Panc1 (cell line): Measurements from ENCODE around the gene KCTD15. TPM values are rescaled to one million over a fixed set of nuclear protein-coding genes. Genes with fewer than 3 reads are reported as not detected.

Experiments
- ATAC-seq: fragments of 200-7000 bp; cut with Tn5 transposase; 2 replicates; pipeline ENCODE4 v1.9.1; 2020; ENCODE audit warnings: mild to moderate bottlenecking, moderate library complexity
- BruUV-seq: library from RNA; stranded (reverse); fragments of 400-500 nt; replicated peaks from 2 replicates; lab custom pipeline; 2021; lab: Mats Ljungman, UMichigan
- CTCF ChIA-PET: fragments of 300-600 bp; sonication (Branson Sonifier 250); formaldehyde crosslinking; loops from one replicate; lab custom pipeline; 2022; ENCODE audit warnings: antibody characterized with exemption; lab: Charles Lee
- POLR2A ChIA-PET: fragments of 300-600 bp; sonication (Branson Sonifier 250); formaldehyde crosslinking; loops from one replicate; lab custom pipeline; 2022; ENCODE audit warnings: antibody characterized with exemption; lab: Charles Lee
- DNase-seq: peaks from one replicate; pipeline ENCODE4 v3.0.0-alpha.2; 2010; ENCODE audit warnings: low read depth, low spot score
- H3K27ac ChIP-seq: 2 replicates; pipeline ENCODE4 v1.5.1; 2011; ENCODE audit warnings: mild to moderate bottlenecking, low read length, inconsistent platforms
- H3K27me3 ChIP-seq: fragments of 200-500 bp; sonication (Bioruptor generic); 2 replicates; pipeline ENCODE4 v1.6.0; 2014; ENCODE audit warnings: low read length, inconsistent platforms; ENCODE audit not compliant: control insufficient read depth, insufficient read depth
- H3K36me3 ChIP-seq: fragments of 200-500 bp; sonication (Bioruptor generic); 2 replicates; pipeline ENCODE4 v1.5.1; 2014; ENCODE audit warnings: inconsistent platforms, mild to moderate bottlenecking, low read length, moderate library complexity; ENCODE audit not compliant: control insufficient read depth, insufficient read depth
- H3K4me1 ChIP-seq: 2 replicates; pipeline ENCODE4 v1.5.1; 2011; ENCODE audit warnings: inconsistent platforms, mild to moderate bottlenecking, low read length, moderate library complexity; ENCODE audit not compliant: control insufficient read depth, insufficient read depth
- H3K4me3 ChIP-seq, 2 experiments: 2 replicates each; pipeline ENCODE4 v1.5.1; 2011 to 2012; ENCODE audit warnings: low read depth in 2 of 2, low read length in 2 of 2, mild to moderate bottlenecking in 2 of 2, inconsistent platforms in 1 of 2, moderate library complexity in 1 of 2
- H3K9me3 ChIP-seq: fragments of 200-500 bp; sonication (Bioruptor generic); 2 replicates; pipeline ENCODE4 v1.5.1; 2014; ENCODE audit warnings: low read depth, mild to moderate bottlenecking, inconsistent platforms, low read length, moderate library complexity; ENCODE audit not compliant: control insufficient read depth, insufficient read depth
- POLR2AphosphoS5 ChIP-seq: IDR thresholded peaks from 2 replicates; pipeline ENCODE4 v1.6.1; 2012; ENCODE audit warnings: mild to moderate bottlenecking, low read depth, low read length, moderate library complexity
- SIN3A ChIP-seq: IDR thresholded peaks from 2 replicates; pipeline ENCODE4 v1.6.1; 2012; ENCODE audit warnings: low read depth, mild to moderate bottlenecking, low read length, moderate library complexity, borderline replicate concordance; ENCODE audit not compliant: insufficient read depth
- TCF7L2 ChIP-seq: IDR thresholded peaks from 2 replicates; pipeline ENCODE4 v1.6.1; 2011; ENCODE audit warnings: mild to moderate bottlenecking, low read depth, low read length, inconsistent platforms
- in situ Hi-C: cut with HindIII; loops from 2 replicates; pipeline ENCODE4 v1.10.0; 2016; ENCODE audit warnings: low sequenced_read_pairs, low pct_unique_long_range_greater_than_20kb
- intact Hi-C: fragments of 100-400 bp; cut with micrococcal nuclease; formaldehyde crosslinking; loops from one replicate; pipeline ENCODE4 v1.10.0; 2022; ENCODE audit not compliant: unreplicated experiment
- total RNA-seq: library from RNA; stranded (reverse); gene quantifications from one replicate; pipeline ENCODE4 v1.2.1, GENCODE V29; 2021; ENCODE audit not compliant: unreplicated experiment
- TF ChIP-seq, protein P1 (sequence below), 2 experiments: IDR thresholded peaks; 2 replicates each; pipeline ENCODE4 v1.6.1; 2011 to 2012; ENCODE audit warnings: low read depth in 2 of 2, control low read depth in 1 of 2, low read length in 1 of 2, mild to moderate bottlenecking in 1 of 2, moderate library complexity in 1 of 2; ENCODE audit not compliant: insufficient read depth in 1 of 2
- TF ChIP-seq, protein P2 (sequence below): fragments of 450-650 bp; IDR thresholded peaks from 2 replicates; pipeline ENCODE4 v1.5.1; 2017; ENCODE audit warnings: mild to moderate bottlenecking

Gene KCTD15
- total RNA-seq, 1 experiment from 2014 or later, result 27.8 TPM

DNA sequence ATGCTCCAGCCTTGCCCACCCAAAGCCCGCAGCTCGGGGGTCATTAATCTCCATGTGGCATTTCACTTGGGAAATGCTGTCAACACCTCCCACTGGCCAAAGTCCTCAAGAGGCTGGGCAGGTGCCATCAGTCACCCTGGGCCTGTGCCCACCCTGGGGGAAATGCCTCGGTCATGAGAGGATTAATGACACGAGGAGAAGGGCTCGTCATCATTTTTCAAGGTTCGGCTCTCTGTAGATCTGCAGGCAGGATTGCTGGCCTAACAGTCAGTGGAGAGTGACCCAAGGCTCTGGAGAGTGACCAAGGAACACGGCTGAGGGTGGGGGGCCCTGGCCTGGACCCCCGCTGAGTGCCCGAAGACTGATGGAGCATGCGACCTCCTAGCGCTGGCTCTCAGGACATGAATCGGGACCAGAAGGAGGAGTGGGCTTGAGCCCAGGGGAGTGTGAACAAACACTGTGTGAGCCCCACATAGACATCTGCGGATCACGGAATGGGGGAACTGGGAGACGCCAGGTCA lies 15.2 kb upstream of the KCTD15 start:
- intact Hi-C loops (no loop called here), in situ Hi-C loops (no loop called here)
- Histone ChIP-seq H3K4me1 (peaks cover 4% of the 10 kb centered on the region), H3K27me3 (peaks cover 7% of the 10 kb centered on the region; the same call in 1 of the 2 replicates), H3K4me3 (no peak overlapping the region), H3K36me3 (no peaks in the 10 kb centered on the region), H3K27ac (no peak overlapping the region), H3K9me3 (no peaks in the 10 kb centered on the region)
- BruUV-seq, result no TSS peak
- ChIA-PET POLR2A (interaction anchor here (0.7 kb wide), 1 partner anchor 80 kb away, joined by 3 read pairs; no protein-coding TSS in a partner anchor), CTCF (no interaction called here)
- no peak for ATAC-seq
- no peak for DNase-seq
- TF ChIP-seq, protein P1, sequence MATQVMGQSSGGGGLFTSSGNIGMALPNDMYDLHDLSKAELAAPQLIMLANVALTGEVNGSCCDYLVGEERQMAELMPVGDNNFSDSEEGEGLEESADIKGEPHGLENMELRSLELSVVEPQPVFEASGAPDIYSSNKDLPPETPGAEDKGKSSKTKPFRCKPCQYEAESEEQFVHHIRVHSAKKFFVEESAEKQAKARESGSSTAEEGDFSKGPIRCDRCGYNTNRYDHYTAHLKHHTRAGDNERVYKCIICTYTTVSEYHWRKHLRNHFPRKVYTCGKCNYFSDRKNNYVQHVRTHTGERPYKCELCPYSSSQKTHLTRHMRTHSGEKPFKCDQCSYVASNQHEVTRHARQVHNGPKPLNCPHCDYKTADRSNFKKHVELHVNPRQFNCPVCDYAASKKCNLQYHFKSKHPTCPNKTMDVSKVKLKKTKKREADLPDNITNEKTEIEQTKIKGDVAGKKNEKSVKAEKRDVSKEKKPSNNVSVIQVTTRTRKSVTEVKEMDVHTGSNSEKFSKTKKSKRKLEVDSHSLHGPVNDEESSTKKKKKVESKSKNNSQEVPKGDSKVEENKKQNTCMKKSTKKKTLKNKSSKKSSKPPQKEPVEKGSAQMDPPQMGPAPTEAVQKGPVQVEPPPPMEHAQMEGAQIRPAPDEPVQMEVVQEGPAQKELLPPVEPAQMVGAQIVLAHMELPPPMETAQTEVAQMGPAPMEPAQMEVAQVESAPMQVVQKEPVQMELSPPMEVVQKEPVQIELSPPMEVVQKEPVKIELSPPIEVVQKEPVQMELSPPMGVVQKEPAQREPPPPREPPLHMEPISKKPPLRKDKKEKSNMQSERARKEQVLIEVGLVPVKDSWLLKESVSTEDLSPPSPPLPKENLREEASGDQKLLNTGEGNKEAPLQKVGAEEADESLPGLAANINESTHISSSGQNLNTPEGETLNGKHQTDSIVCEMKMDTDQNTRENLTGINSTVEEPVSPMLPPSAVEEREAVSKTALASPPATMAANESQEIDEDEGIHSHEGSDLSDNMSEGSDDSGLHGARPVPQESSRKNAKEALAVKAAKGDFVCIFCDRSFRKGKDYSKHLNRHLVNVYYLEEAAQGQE (IDR thresholded peaks at IDR 0.05; ENCODE audit: insufficient read depth in 1 of 2, low read depth in 2 of 2, low read length in 1 of 2), result no peak
- no peak for TF ChIP-seq SIN3A
- TF ChIP-seq TCF7L2, result no peak
- no peak for TF ChIP-seq POLR2AphosphoS5
- TF ChIP-seq, protein P2, sequence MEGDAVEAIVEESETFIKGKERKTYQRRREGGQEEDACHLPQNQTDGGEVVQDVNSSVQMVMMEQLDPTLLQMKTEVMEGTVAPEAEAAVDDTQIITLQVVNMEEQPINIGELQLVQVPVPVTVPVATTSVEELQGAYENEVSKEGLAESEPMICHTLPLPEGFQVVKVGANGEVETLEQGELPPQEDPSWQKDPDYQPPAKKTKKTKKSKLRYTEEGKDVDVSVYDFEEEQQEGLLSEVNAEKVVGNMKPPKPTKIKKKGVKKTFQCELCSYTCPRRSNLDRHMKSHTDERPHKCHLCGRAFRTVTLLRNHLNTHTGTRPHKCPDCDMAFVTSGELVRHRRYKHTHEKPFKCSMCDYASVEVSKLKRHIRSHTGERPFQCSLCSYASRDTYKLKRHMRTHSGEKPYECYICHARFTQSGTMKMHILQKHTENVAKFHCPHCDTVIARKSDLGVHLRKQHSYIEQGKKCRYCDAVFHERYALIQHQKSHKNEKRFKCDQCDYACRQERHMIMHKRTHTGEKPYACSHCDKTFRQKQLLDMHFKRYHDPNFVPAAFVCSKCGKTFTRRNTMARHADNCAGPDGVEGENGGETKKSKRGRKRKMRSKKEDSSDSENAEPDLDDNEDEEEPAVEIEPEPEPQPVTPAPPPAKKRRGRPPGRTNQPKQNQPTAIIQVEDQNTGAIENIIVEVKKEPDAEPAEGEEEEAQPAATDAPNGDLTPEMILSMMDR, result no peak

DNA sequence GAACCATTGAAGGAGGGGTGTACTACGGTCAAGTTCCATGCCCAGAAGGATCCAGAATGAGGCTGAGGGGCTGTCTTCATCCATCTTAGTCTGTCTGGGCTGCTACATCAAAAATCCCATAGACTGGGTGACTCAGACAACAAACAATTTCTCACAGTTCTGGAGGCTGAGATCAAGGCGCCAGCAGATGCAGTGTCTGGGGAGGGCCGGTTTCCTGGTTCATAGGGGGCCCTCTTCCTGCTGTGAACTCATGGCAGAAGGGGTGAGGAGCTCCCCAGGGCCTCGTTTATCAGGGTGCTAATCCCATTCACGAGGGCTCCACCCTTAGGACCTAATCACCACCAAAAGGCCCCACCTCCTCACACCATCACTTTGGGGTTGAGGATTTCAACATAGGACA lies 14.7 kb upstream of the KCTD15 start:
- CTCF ChIA-PET, result no interaction called here
- in situ Hi-C loops, result no loop called here

More for the DNA sequence above, 14.7 kb upstream of the KCTD15 start:
- DNase-seq (no peak), ATAC-seq (no peak)
- Histone ChIP-seq H3K4me1 (peaks cover 4% of the 10 kb centered on the region), H3K4me3 (no peak overlapping the region), H3K36me3 (no peaks in the 10 kb centered on the region), H3K27ac (no peak overlapping the region), H3K27me3 (peaks cover 7% of the 10 kb centered on the region; the same call in 1 of the 2 replicates), H3K9me3 (no peaks in the 10 kb centered on the region)
- BruUV-seq, result no TSS peak
- intact Hi-C loops, result no loop called here
- POLR2A ChIA-PET, result no interaction called here
- TF ChIP-seq SIN3A, result no peak
- TF ChIP-seq TCF7L2, result no peak
- no peak for TF ChIP-seq POLR2AphosphoS5
- TF ChIP-seq, protein P2, result no peak
- TF ChIP-seq, protein P1 (IDR thresholded peaks at IDR 0.05; ENCODE audit: insufficient read depth in 1 of 2, low read depth in 2 of 2, low read length in 1 of 2), result no peak
